IMR-90 (cell line): ENCODE data around the gene CELSR1. TPM values are rescaled to one million over a fixed set of nuclear protein-coding genes. Genes with fewer than 3 reads are reported as not detected.

Experiments
- ATAC-seq: fragments of 200-7000 bp; cut with Tn5 transposase; 2 replicates; pipeline ENCODE4 v1.9.1; 2020; ENCODE audit warnings: low read depth, mild to moderate bottlenecking, moderate library complexity
- BruUV-seq: library from RNA; stranded (reverse); fragments of 400-500 nt; replicated peaks from 2 replicates; lab custom pipeline; 2021; lab: Mats Ljungman, UMichigan
- CTCF ChIA-PET: fragments of 300-600 bp; formaldehyde crosslinking; extraction: SDS; loops from one replicate; lab custom pipeline; 2021; ENCODE audit warnings: antibody characterized with exemption; lab: Yijun Ruan, JAX
- POLR2A ChIA-PET: fragments of 300-600 bp; sonication (Branson Sonifier 250); formaldehyde crosslinking; loops from one replicate; lab custom pipeline; 2022; ENCODE audit warnings: antibody characterized with exemption; ENCODE audit not compliant: unreplicated experiment; lab: Charles Lee
- DNase-seq: peaks from one replicate; pipeline ENCODE4 v3.0.0; 2013
- H2AFZ ChIP-seq: replicated peaks from 2 replicates; pipeline ENCODE3; 2013; ENCODE audit warnings: low read length, mild to moderate bottlenecking; ENCODE audit not compliant: poor library complexity
- H2AK5ac ChIP-seq: 2 replicates; pipeline ENCODE4 v1.6.1; 2013; ENCODE audit warnings: low read depth, low read length, inconsistent platforms
- H2AK9ac ChIP-seq: replicated peaks from 2 replicates; pipeline ENCODE3; 2013; ENCODE audit warnings: mild to moderate bottlenecking, low read depth, low read length, moderate library complexity; ENCODE audit not compliant: poor library complexity
- H2BK120ac ChIP-seq: 2 replicates; pipeline ENCODE4 v1.6.1; 2013; ENCODE audit warnings: low read depth, low read length, inconsistent platforms
- H2BK15ac ChIP-seq: 3 replicates; pipeline ENCODE4 v1.6.1; 2013; ENCODE audit warnings: low read depth, low read length, inconsistent platforms
- H2BK20ac ChIP-seq: 2 replicates; pipeline ENCODE4 v1.6.1; 2013; ENCODE audit warnings: low read depth, mild to moderate bottlenecking, inconsistent platforms, low read length, moderate library complexity
- H2BK5ac ChIP-seq: 2 replicates; pipeline ENCODE4 v1.6.1; 2013; ENCODE audit warnings: mild to moderate bottlenecking, low read depth, low read length, inconsistent platforms; ENCODE audit not compliant: poor library complexity, severe bottlenecking
- H3K14ac ChIP-seq: replicated peaks from 2 replicates; pipeline ENCODE4 v1.6.1; 2013; ENCODE audit warnings: low read depth, low read length, inconsistent platforms
- H3K18ac ChIP-seq: 2 replicates; pipeline ENCODE4 v1.6.1; 2013; ENCODE audit warnings: low read depth, low read length, control low read depth
- H3K23ac ChIP-seq: 2 replicates; pipeline ENCODE4 v1.6.1; 2013; ENCODE audit warnings: low read depth, low read length, inconsistent platforms
- H3K27ac ChIP-seq: 2 replicates; pipeline ENCODE4 v1.5.1; 2013; ENCODE audit warnings: mild to moderate bottlenecking, control low read depth, low read length; ENCODE audit not compliant: insufficient read depth
- H3K27me3 ChIP-seq: 2 replicates; pipeline ENCODE4 v1.6.1; 2013; ENCODE audit warnings: low read length; ENCODE audit not compliant: control insufficient read depth, insufficient read depth
- H3K36me3 ChIP-seq: 2 replicates; pipeline ENCODE4 v1.6.1; 2013; ENCODE audit warnings: low read length, mixed read lengths; ENCODE audit not compliant: control insufficient read depth, insufficient read depth
- H3K4ac ChIP-seq: 2 replicates; pipeline ENCODE4 v1.6.1; 2013; ENCODE audit warnings: low read depth, low read length, inconsistent platforms
- H3K4me1 ChIP-seq: 2 replicates; pipeline ENCODE4 v1.6.1; 2013; ENCODE audit warnings: low read length, mixed read lengths; ENCODE audit not compliant: control insufficient read depth, insufficient read depth
- H3K4me2 ChIP-seq: 2 replicates; pipeline ENCODE4 v1.6.1; 2013; ENCODE audit warnings: low read depth, mild to moderate bottlenecking, control low read depth, low read length, moderate library complexity
- H3K4me3 ChIP-seq: 2 replicates; pipeline ENCODE4 v1.5.1; 2013; ENCODE audit warnings: low read depth, mild to moderate bottlenecking, control low read depth, low read length, moderate library complexity; ENCODE audit not compliant: insufficient read depth
- H3K56ac ChIP-seq: 2 replicates; pipeline ENCODE4 v1.6.1; 2013; ENCODE audit warnings: low read length, inconsistent platforms; ENCODE audit not compliant: insufficient read depth; ENCODE audit errors: extremely low read depth
- H3K79me1 ChIP-seq, 2 experiments: 2 replicates each; pipeline ENCODE4 v1.6.1; 2013; ENCODE audit warnings: low read length in 2 of 2, inconsistent platforms in 1 of 2, low read depth in 1 of 2
- H3K9ac ChIP-seq: 2 replicates; pipeline ENCODE4 v1.6.1; 2013; ENCODE audit warnings: low read depth, low read length, control low read depth
- H3K9me1 ChIP-seq: 2 replicates; pipeline ENCODE4 v1.6.1; 2013; ENCODE audit warnings: low read length, inconsistent platforms; ENCODE audit not compliant: insufficient read depth
- H3K9me3 ChIP-seq: 2 replicates; pipeline ENCODE4 v1.6.1; 2013; ENCODE audit warnings: low read length; ENCODE audit not compliant: control insufficient read depth, insufficient read depth
- H4K20me1 ChIP-seq: 2 replicates; pipeline ENCODE4 v1.6.1; 2013; ENCODE audit warnings: low read length, inconsistent platforms; ENCODE audit not compliant: insufficient read depth
- H4K5ac ChIP-seq: 2 replicates; pipeline ENCODE4 v1.6.1; 2013; ENCODE audit warnings: mild to moderate bottlenecking, low read depth, low read length, control low read depth
- H4K8ac ChIP-seq, 2 experiments: 2 replicates each; pipeline ENCODE4 v1.6.1; 2013; ENCODE audit warnings: low read depth in 2 of 2, low read length in 2 of 2, control low read depth in 1 of 2, inconsistent platforms in 1 of 2
- H4K91ac ChIP-seq: 2 replicates; pipeline ENCODE4 v1.6.1; 2013; ENCODE audit warnings: low read depth, low read length, inconsistent platforms; ENCODE audit not compliant: insufficient read depth
- CHD1 ChIP-seq: IDR thresholded peaks from 2 replicates; pipeline ENCODE4 v1.6.1; 2012; ENCODE audit warnings: low read depth, low read length, improper control_type of control experiment
- FOS ChIP-seq: fragments of 150-350 bp; IDR thresholded peaks from 2 replicates; pipeline ENCODE4 v1.6.1; 2016; ENCODE audit warnings: low read depth, low read length
- MAZ ChIP-seq: IDR thresholded peaks from 2 replicates; pipeline ENCODE4 v1.6.1; 2012; ENCODE audit warnings: low read depth, mild to moderate bottlenecking, low read length, improper control_type of control experiment, moderate library complexity, borderline replicate concordance
- NFE2L2 ChIP-seq: fragments of 150-350 bp; IDR thresholded peaks from 2 replicates; pipeline ENCODE4 v1.6.1; 2016; ENCODE audit warnings: low read depth, mild to moderate bottlenecking, low read length
- POLR2A ChIP-seq: IDR thresholded peaks from 2 replicates; pipeline ENCODE4 v1.6.1; 2012; ENCODE audit warnings: mild to moderate bottlenecking, low read depth, low read length
- RFX5 ChIP-seq: IDR thresholded peaks from 2 replicates; pipeline ENCODE4 v1.8.0; 2012; ENCODE audit warnings: low read depth, mild to moderate bottlenecking, low read length, moderate library complexity
- WGBS, 2 experiments: methylation state at CpG; one replicate each; pipeline versions ENCODE4 v1.1.5 to v1.1.7; 2013; ENCODE audit warnings: missing lambda C conversion rate in 2 of 2; ENCODE audit not compliant: insufficient read length in 1 of 2; ENCODE audit errors: extremely low coverage in 2 of 2; 5-methylcytosine and 5-hydroxymethylcytosine counted together
- dilution Hi-C: fragments of 300-500 bp; cut with HindIII; formaldehyde crosslinking; loops from one replicate; pipeline ENCODE4 v1.14.3; 2018; ENCODE audit warnings: low sequenced_read_pairs; ENCODE audit not compliant: unreplicated experiment
- in situ Hi-C: fragments of 300-500 bp; cut with MboI; formaldehyde crosslinking; loops from 3 replicates; pipeline ENCODE4 v1.14.3; 2019; ENCODE audit warnings: low sequenced_read_pairs, inconsistent platforms, mixed read lengths
- intact Hi-C: fragments of 100-400 bp; cut with micrococcal nuclease; formaldehyde crosslinking; loops from 2 replicates; pipeline ENCODE4 v1.10.0; 2022
- polyA plus RNA-seq, 3 experiments: library from polyadenylated mRNA; depleted of rRNA; stranded (reverse); fragments of >200 nt; gene quantifications; 2 replicates each; pipeline ENCODE4 v1.2.3, GENCODE V29; 2012; ENCODE audit warnings: low replicate concordance in 1 of 3
- total RNA-seq: library from RNA; depleted of rRNA; stranded (reverse); fragments of >200 nt; gene quantifications from 2 replicates; pipeline ENCODE4 v1.2.3, GENCODE V29; 2012

CELSR1 gene
- total and polyA plus RNA-seq, 2 of the 4 experiments (the other 2 are of a cell fraction), result 0.36 to 0.82 TPM

- Histone ChIP-seq H3K56ac (no peak overlapping the region), H3K4me2 (no peak overlapping the region), H3K9ac (no peak overlapping the region), H3K79me1 (no peaks in the 10 kb centered on the region), H2BK5ac (no peak overlapping the region), H3K27ac (no peak overlapping the region), H3K27me3 (peaks cover 11% of the 10 kb centered on the region; the same call in 1 of the 2 replicates), H3K4me1 (no peaks in the 10 kb centered on the region), H2AK9ac (no peak overlapping the region), H2AFZ (no peak overlapping the region), H3K36me3 (no peaks in the 10 kb centered on the region), H2BK20ac (no peak overlapping the region), H3K9me1 (no peaks in the 10 kb centered on the region), H4K8ac (no peak overlapping the region), H3K4ac (no peak overlapping the region), H3K23ac (no peak overlapping the region), H4K91ac (no peak overlapping the region), H4K20me1 (no peaks in the 10 kb centered on the region), H3K9me3 (no peaks in the 10 kb centered on the region), H2AK5ac (no peak overlapping the region), H2BK120ac (no peak overlapping the region), H3K4me3 (no peak overlapping the region), H3K14ac (no peak overlapping the region), H2BK15ac (no peak overlapping the region), H3K18ac (no peak overlapping the region), H4K5ac (no peak overlapping the region)
- dilution Hi-C loops, result no loop called here
- in situ Hi-C loops, result no loop called here
- TF ChIP-seq RFX5 (no peak), POLR2A (no peak), CHD1 (no peak), NFE2L2 (no peak), MAZ (no peak), FOS (no peak)
- intact Hi-C loops, result no loop called here
- DNase-seq (no peak), ATAC-seq (no peak)
- WGBS, 2 experiments, result 81% methylated on average over 12 of the region's 16 CpGs; no CpG with 5 or more reads in 1 of the 2 experiments
- BruUV-seq, result no TSS peak
- ChIA-PET POLR2A (no interaction called here), CTCF (no interaction called here)
Observed at GRCh38 chr22:46407748-46408147, 129.7 kb downstream of the CELSR1 start.
